Limb (tissue), 2 donors: ENCODE measurements around the gene TMEM39A.

ENCODE experiments used
- DNase-seq, 2 donors: peaks; one replicate each; pipeline ENCODE4 v3.0.0-alpha.2; 2016; ENCODE audit errors: extremely low spot score in 2 of 2

TMEM39A gene

GRCh38 chr3:119456469-119456868 lies 6.9 kb downstream of the TMEM39A start:
- no peak for DNase-seq

GRCh38 chr3:119453822-119454221 lies 9.6 kb downstream of the TMEM39A start:
- no peak for DNase-seq

- DNase-seq: no peak
Observed at GRCh38 chr3:119444590-119444989, 18.8 kb downstream of the TMEM39A start.

- DNase-seq: no peak
Observed at GRCh38 chr3:119443179-119443578, 20.2 kb downstream of the TMEM39A start.

- DNase-seq: no peak
Observed at GRCh38 chr3:119437691-119438258, 25.6 kb downstream of the TMEM39A start.

- no peak for DNase-seq
Observed at GRCh38 chr3:119436977-119437376, 26.4 kb downstream of the TMEM39A start.

- DNase-seq: no peak
Observed at GRCh38 chr3:119434703-119435102, 28.7 kb downstream of the TMEM39A start.

GRCh38 chr3:119433613-119434325 lies 29.6 kb downstream of the TMEM39A start:
- no peak for DNase-seq

GRCh38 chr3:119428538-119428937 lies 34.9 kb downstream of the TMEM39A start:
- DNase-seq: no peak

GRCh38 chr3:119427669-119428068 lies 35.7 kb downstream of the TMEM39A start:
- DNase-seq: no peak

GRCh38 chr3:119420196-119420595 lies 43.2 kb downstream of the TMEM39A start:
- no peak for DNase-seq

GRCh38 chr3:119418641-119419040 lies 44.8 kb downstream of the TMEM39A start:
- no peak for DNase-seq

GRCh38 chr3:119417771-119418512 lies 45.5 kb downstream of the TMEM39A start:
- no peak for DNase-seq

- DNase-seq: no peak
Observed at GRCh38 chr3:119416873-119417272, 46.5 kb downstream of the TMEM39A start.

- no peak for DNase-seq
Observed at GRCh38 chr3:119413603-119414280, 49.7 kb downstream of the TMEM39A start.

GRCh38 chr3:119409844-119410243 lies 53.6 kb downstream of the TMEM39A start:
- DNase-seq: no peak

- no peak for DNase-seq
Observed at GRCh38 chr3:119408243-119408950, 55.0 kb downstream of the TMEM39A start.

- DNase-seq: no peak
Observed at GRCh38 chr3:119405315-119405714, 58.1 kb downstream of the TMEM39A start.

- no peak for DNase-seq
Observed at GRCh38 chr3:119403201-119403600, 60.2 kb downstream of the TMEM39A start.

- DNase-seq: no peak
Observed at GRCh38 chr3:119402791-119403190, 60.6 kb downstream of the TMEM39A start.
